ENCODE measurements around the gene GSE1. TPM values are rescaled to one million over a fixed set of nuclear protein-coding genes. Genes with fewer than 3 reads are reported as not detected.
A peak's percentile ranks its signal among the peaks of the same experiment; 100 is the strongest.

GSE1 gene
- total RNA-seq, 4 donors from 2014 or later, result 100 to 139 (median 120) TPM

DNA sequence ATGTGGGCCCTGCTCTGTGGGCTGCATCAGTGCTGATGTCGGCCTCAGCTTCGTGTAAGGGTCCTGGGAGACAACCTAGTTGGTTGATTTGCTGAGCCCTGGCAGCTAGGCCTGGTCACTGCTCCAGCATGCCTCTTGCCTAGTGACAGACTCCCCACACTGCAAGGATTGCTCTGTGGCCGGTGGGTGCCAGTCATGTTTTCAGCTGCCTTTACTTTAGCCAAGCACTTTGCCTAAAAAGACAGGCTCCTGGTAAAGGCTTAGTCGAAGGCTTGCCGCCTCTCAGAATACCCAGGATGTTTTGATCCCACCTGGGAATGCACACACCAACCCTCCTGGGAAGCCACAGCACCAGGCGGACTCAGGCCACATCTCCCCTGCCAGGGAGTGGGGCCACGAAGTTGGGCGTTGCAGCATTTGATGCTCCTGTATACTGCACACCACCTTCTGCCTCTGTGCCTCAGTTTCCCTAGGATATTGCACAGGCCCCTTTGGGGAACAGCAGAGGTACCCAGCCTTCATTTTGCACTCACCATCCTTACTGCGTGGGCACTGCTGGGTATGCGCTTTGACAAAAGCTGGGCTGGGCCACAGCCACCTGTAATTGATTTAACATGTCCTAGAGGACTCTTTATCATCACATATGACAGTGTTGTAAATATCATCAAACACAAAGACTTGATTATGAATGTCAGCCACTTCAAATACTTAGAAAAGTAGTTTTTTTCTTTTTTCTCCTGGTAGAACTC lies 55.7 kb downstream of the GSE1 start:
- peaks cover 0 to 74% (median 34%) of the 10 kb centered on the region in 4 donors for H3K36me3 ChIP-seq

DNA sequence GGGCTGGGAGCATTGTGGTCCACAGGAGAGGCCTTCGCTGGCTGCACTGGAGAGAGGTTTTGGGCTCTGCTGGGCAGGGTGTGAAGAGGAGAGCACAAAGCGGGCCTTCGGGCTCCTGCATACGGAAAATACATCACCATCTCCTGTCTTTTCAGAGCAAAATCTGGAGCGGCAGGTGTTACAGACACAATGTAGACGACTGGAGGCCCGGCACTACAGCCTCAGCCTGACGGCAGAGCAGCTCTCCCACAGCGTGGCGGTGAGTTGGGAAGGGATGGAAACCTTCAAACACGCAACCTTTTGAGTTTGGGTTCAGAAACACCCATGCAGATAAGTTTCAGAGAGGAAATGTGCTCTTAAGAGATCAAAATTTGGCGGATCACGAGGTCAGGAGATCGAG lies 57.7 kb downstream of the GSE1 start:
- intact Hi-C loops (cut with DNase I; ENCODE audit: low total_unique reads), result no loop called here
- Histone ChIP-seq H3K4me1 (peaks cover 0 to 21% (median 13%) of the 10 kb centered on the region in 4 donors), H3K9me3 (no peaks in the 10 kb centered on the region), H3K27ac (no peak overlapping the region), H3K36me3 (peaks cover 0 to 62% (median 29%) of the 10 kb centered on the region in 4 donors), H3K4me3 (no peak overlapping the region), H3K27me3 (no peaks in the 10 kb centered on the region)
- in situ Hi-C loops (cut with MboI; ENCODE audit: low pct_ligation_motif_present in 1 of 4, low pct_unique_long_range_greater_than_20kb in 1 of 4, low sequenced_read_pairs in 3 of 4), result no loop called here
- no peak for DNase-seq
- WGBS, 2 donors (ENCODE audit: low coverage in 1 of 2), result 73 to 96% methylated on average over 2 to 14 of the region's 14 CpGs
- TF ChIP-seq POLR2AphosphoS5 (IDR thresholded peaks at IDR 0.05), result no peak
- TF ChIP-seq POLR2A (IDR thresholded peaks at IDR 0.05), result no peak
- TF ChIP-seq, protein P1, sequence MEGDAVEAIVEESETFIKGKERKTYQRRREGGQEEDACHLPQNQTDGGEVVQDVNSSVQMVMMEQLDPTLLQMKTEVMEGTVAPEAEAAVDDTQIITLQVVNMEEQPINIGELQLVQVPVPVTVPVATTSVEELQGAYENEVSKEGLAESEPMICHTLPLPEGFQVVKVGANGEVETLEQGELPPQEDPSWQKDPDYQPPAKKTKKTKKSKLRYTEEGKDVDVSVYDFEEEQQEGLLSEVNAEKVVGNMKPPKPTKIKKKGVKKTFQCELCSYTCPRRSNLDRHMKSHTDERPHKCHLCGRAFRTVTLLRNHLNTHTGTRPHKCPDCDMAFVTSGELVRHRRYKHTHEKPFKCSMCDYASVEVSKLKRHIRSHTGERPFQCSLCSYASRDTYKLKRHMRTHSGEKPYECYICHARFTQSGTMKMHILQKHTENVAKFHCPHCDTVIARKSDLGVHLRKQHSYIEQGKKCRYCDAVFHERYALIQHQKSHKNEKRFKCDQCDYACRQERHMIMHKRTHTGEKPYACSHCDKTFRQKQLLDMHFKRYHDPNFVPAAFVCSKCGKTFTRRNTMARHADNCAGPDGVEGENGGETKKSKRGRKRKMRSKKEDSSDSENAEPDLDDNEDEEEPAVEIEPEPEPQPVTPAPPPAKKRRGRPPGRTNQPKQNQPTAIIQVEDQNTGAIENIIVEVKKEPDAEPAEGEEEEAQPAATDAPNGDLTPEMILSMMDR (IDR thresholded peaks at IDR 0.05), result no peak
- no peak for TF ChIP-seq EP300 (IDR thresholded peaks at IDR 0.05; ENCODE audit: low read depth)

More for the DNA sequence above, 55.7 kb downstream of the GSE1 start:
- Histone ChIP-seq H3K4me3 (no peak overlapping the region), H3K9me3 (no peaks in the 10 kb centered on the region), H3K27me3 (no peaks in the 10 kb centered on the region), H3K4me1 (peaks cover 0 to 16% (median 10%) of the 10 kb centered on the region in 4 donors), H3K27ac (no peak overlapping the region)
- DNase-seq, result no peak
- TF ChIP-seq, protein P1 (IDR thresholded peaks at IDR 0.05), result no peak
- TF ChIP-seq POLR2A (IDR thresholded peaks at IDR 0.05), result no peak
- no peak for TF ChIP-seq EP300 (IDR thresholded peaks at IDR 0.05; ENCODE audit: low read depth)
- no peak for TF ChIP-seq POLR2AphosphoS5 (IDR thresholded peaks at IDR 0.05)
- intact Hi-C loops (cut with DNase I; ENCODE audit: low total_unique reads) (no loop called here), in situ Hi-C loops (cut with MboI; ENCODE audit: low pct_ligation_motif_present in 1 of 4, low pct_unique_long_range_greater_than_20kb in 1 of 4, low sequenced_read_pairs in 3 of 4) (no loop called here)
- 91% methylated on average over 10 of the region's 10 CpGs; no CpG with 5 or more reads in 1 of the 2 donors for WGBS, 2 donors (ENCODE audit: low coverage in 1 of 2)

DNA sequence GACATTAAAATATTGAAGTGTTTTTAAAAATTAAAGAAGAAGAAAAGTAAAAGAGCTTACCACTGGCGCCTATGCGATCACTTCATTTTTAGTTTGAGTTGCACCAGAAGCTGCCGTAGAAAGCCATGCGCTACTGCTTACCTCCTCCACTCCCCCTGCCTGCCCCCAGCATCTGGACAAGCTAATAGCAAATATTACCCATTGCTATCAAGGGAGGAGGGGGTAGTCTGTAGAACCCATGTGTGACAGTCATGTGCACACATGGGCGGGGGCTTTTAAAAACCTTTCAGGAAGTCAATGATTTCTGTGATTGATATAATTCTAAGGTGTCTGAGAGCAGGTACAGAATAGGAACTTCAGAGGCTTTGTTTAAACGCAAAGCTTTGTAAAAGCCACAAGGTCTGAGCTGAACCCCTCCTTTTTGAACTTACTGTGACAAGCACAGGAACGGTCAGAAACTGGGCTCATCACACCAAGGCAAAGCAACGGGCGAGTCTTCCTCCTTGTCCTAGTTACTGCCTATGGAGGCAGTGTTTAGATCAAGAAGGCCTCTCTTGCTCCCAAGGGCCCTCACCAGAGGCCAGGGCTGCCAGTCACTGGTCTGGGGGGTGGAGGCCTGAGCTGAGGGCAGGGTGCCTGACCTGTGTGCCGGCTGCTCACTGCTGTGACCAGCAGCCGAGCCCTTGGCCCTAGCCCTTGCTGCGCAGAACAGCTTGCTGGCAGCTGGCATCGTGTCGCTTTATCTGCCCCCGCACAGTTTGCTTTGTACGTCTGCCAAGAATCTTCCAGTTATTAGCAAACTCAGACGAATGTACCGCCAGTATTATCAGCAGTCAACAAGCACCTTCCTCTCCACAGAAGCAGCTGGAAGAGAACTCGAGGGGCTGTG lies 60.7 kb downstream of the GSE1 start:
- no peak for DNase-seq
- peaks cover 0 to 25% (median 16%) of the 10 kb centered on the region in 4 donors for H3K4me1 ChIP-seq
- H3K36me3 ChIP-seq, result peaks cover 0 to 53% (median 19%) of the 10 kb centered on the region in 4 donors
- WGBS, 2 donors (ENCODE audit: low coverage in 1 of 2), result 64 to 98% methylated on average over 4 to 19 of the region's 19 CpGs
- peak overlapping the region in 3 of 4 donors; percentile 20 to 51 (median 41) for H3K27ac ChIP-seq
- no peaks in the 10 kb centered on the region for H3K9me3 ChIP-seq
- no peak overlapping the region for H3K4me3 ChIP-seq
- intact Hi-C loops (cut with DNase I; ENCODE audit: low total_unique reads) (no loop called here), in situ Hi-C loops (cut with MboI; ENCODE audit: low pct_ligation_motif_present in 1 of 4, low pct_unique_long_range_greater_than_20kb in 1 of 4, low sequenced_read_pairs in 3 of 4) (no loop called here)
- TF ChIP-seq POLR2A (IDR thresholded peaks at IDR 0.05), result no peak
- TF ChIP-seq, protein P1 (IDR thresholded peaks at IDR 0.05), result no peak
- TF ChIP-seq POLR2AphosphoS5 (IDR thresholded peaks at IDR 0.05), result peak in 1 of 3 donors; percentile 19
- no peak for TF ChIP-seq EP300 (IDR thresholded peaks at IDR 0.05; ENCODE audit: low read depth)
- H3K27me3 ChIP-seq, result no peaks in the 10 kb centered on the region

DNA sequence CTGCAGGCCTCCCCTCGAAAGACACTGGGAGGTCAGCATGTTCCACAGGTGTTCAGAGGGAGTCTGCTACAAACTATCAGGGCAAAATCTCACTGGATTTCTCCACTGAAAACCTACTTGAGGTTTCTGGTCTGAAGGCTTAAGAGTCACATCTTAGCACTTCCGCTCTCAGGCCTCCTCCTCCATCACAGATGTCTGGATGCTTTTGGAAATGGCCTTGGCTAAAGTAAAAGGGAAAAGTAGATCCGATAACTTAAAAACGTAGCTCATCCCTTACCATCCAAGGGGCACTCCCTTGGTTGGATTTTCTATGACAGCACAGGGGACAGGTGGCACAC lies 61.3 kb downstream of the GSE1 start:
- Histone ChIP-seq H3K4me3 (no peak overlapping the region), H3K9me3 (no peaks in the 10 kb centered on the region), H3K4me1 (peaks cover 0 to 30% (median 16%) of the 10 kb centered on the region in 4 donors), H3K36me3 (peaks cover 0 to 47% (median 16%) of the 10 kb centered on the region in 4 donors), H3K27ac (peak overlapping the region in 3 of 4 donors; percentile 9 to 51 (median 20)), H3K27me3 (no peaks in the 10 kb centered on the region)
- in situ Hi-C loops (cut with MboI; ENCODE audit: low pct_ligation_motif_present in 1 of 4, low pct_unique_long_range_greater_than_20kb in 1 of 4, low sequenced_read_pairs in 3 of 4), result no loop called here
- TF ChIP-seq EP300 (IDR thresholded peaks at IDR 0.05; ENCODE audit: low read depth) (no peak), POLR2AphosphoS5 (IDR thresholded peaks at IDR 0.05) (no peak), POLR2A (IDR thresholded peaks at IDR 0.05) (no peak)
- TF ChIP-seq, protein P1 (IDR thresholded peaks at IDR 0.05), result no peak
- DNase-seq, result no peak
- intact Hi-C loops (cut with DNase I; ENCODE audit: low total_unique reads), result no loop called here
- WGBS, 2 donors (ENCODE audit: low coverage in 1 of 2), result 83 to 89% methylated on average over 3 to 4 of the region's 4 CpGs
